Neural progenitor cell (in vitro differentiated cells): ENCODE data around the gene MCMBP. TPM values are rescaled to one million over a fixed set of nuclear protein-coding genes. Genes with fewer than 3 reads are reported as not detected.
"Not testable (repeated sequence)": the region's sequence is repeated elsewhere in the genome, so short reads cannot be mapped to it uniquely, and the experiment has no call there.

Source experiments
- DNase-seq: peaks from one replicate; pipeline ENCODE4 v3.0.0-alpha.2; 2016; ENCODE audit warnings: low spot score
- H2AFZ ChIP-seq: fragments of 200-600 bp; sonication (generic); replicated peaks from 2 replicates; pipeline ENCODE4 v1.6.1; 2016; ENCODE audit warnings: antibody characterized with exemption
- H3F3A ChIP-seq: fragments of 200-600 bp; sonication (generic); 2 replicates; pipeline ENCODE4 v1.6.1; 2016; ENCODE audit warnings: antibody characterized with exemption, low read depth
- H3K27ac ChIP-seq: fragments of 200-600 bp; sonication (generic); 2 replicates; pipeline ENCODE4 v1.5.1; 2016; ENCODE audit warnings: mild to moderate bottlenecking
- H3K27me3 ChIP-seq: fragments of 200-600 bp; sonication (generic); 2 replicates; pipeline ENCODE4 v1.6.1; 2016; ENCODE audit warnings: mild to moderate bottlenecking, moderate library complexity
- H3K36me3 ChIP-seq: fragments of 200-600 bp; sonication (generic); 2 replicates; pipeline ENCODE4 v1.5.1; 2016
- H3K4me1 ChIP-seq: fragments of 200-600 bp; sonication (generic); 2 replicates; pipeline ENCODE4 v1.6.1; 2016; ENCODE audit warnings: mixed run types
- H3K4me2 ChIP-seq: fragments of 200-600 bp; sonication (generic); 2 replicates; pipeline ENCODE4 v1.6.1; 2016
- H3K4me3 ChIP-seq: fragments of 200-600 bp; sonication (generic); 2 replicates; pipeline ENCODE4 v1.5.1; 2016
- H3K79me2 ChIP-seq: fragments of 200-600 bp; sonication (generic); 2 replicates; pipeline ENCODE4 v1.6.1; 2016; ENCODE audit warnings: low read depth
- H3K9ac ChIP-seq: fragments of 200-600 bp; sonication (generic); 2 replicates; pipeline ENCODE4 v1.6.1; 2016
- H3K9me3 ChIP-seq: fragments of 200-600 bp; sonication (generic); 2 replicates; pipeline ENCODE4 v1.5.1; 2016; ENCODE audit warnings: low read depth
- H4K20me1 ChIP-seq: fragments of 200-600 bp; sonication (generic); 2 replicates; pipeline ENCODE4 v1.6.1; 2016; ENCODE audit warnings: low read depth
- H3K27ac Mint-ChIP-seq: 3 replicates; pipeline ENCODE4 v1.8.0; 2021; ENCODE audit warnings: mixed read lengths
- H3K27me3 Mint-ChIP-seq: 2 replicates; pipeline ENCODE4 v1.8.0; 2022; ENCODE audit warnings: low read depth, mild to moderate bottlenecking, inconsistent platforms, moderate library complexity, mixed read lengths; ENCODE audit not compliant: insufficient read depth
- H3K36me3 Mint-ChIP-seq: 3 replicates; pipeline ENCODE4 v1.8.0; 2021; ENCODE audit warnings: mixed read lengths
- H3K4me1 Mint-ChIP-seq: 3 replicates; pipeline ENCODE4 v1.8.0; 2021; ENCODE audit warnings: mixed read lengths
- H3K4me3 Mint-ChIP-seq: 3 replicates; pipeline ENCODE4 v1.8.0; 2021; ENCODE audit warnings: mild to moderate bottlenecking, moderate library complexity, mixed read lengths
- H3K9me3 Mint-ChIP-seq: 3 replicates; pipeline ENCODE4 v1.8.0; 2020; ENCODE audit warnings: mixed read lengths
- EZH2 ChIP-seq: fragments of 200-600 bp; sonication (generic); IDR thresholded peaks from 2 replicates; pipeline ENCODE4 v1.6.1; 2017; ENCODE audit warnings: antibody characterized with exemption, mild to moderate bottlenecking, moderate library complexity
- EZH2phosphoT487 ChIP-seq: fragments of 200-600 bp; sonication (generic); IDR thresholded peaks from 2 replicates; pipeline ENCODE4 v1.6.1; 2017; ENCODE audit warnings: antibody characterized with exemption
- total RNA-seq: library from RNA; depleted of rRNA; stranded (reverse); fragments of >200 nt; gene quantifications from 2 replicates; pipeline ENCODE4 v1.2.3, GENCODE V29; 2015; ENCODE audit warnings: low replicate concordance
- TF ChIP-seq, protein P1 (sequence below): fragments of 200-600 bp; sonication (generic); IDR thresholded peaks from 2 replicates; pipeline ENCODE4 v1.5.1; 2017; ENCODE audit warnings: antibody characterized with exemption, mild to moderate bottlenecking

The MCMBP gene
- total RNA-seq, 1 donor from 2014 or later, result 86.3 TPM

DNA sequence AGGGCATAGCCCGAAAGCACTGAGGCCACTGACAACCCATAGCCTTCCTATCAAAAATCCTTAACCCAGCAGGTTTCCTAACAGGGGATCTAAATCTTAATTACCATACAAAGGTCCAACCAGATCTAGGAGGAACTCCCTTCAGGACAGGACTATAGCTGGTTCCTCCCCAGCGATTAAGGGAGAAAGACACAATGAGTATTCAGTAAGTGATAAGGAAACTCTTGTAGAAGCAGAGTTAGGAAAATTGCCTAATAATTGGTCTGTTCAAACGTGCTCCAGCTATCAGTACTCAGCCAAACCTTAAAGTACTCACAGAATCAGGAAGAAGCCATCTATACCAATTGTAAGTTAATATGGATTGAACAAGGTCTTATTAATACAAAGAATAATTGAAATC lies 16.6 kb upstream of the MCMBP start:
- H3K27me3 ChIP-seq, H3K9me3 ChIP-seq, H3K36me3 ChIP-seq, H3K9ac ChIP-seq, H3F3A ChIP-seq, H3K27me3 Mint-ChIP-seq, H3K9me3 Mint-ChIP-seq, H3K36me3 Mint-ChIP-seq, H3K27ac Mint-ChIP-seq, DNase-seq, H3K4me1 Mint-ChIP-seq, H2AFZ ChIP-seq, H3K4me3 ChIP-seq, H3K27ac ChIP-seq, H3K4me3 Mint-ChIP-seq: not testable (repeated sequence)
- Histone ChIP-seq H3K4me2 (peak overlapping the region; percentile 31), H3K79me2 (peaks cover 17% of the 10 kb centered on the region), H3K4me1 (peaks cover 25% of the 10 kb centered on the region), H4K20me1 (peaks cover 12% of the 10 kb centered on the region)

DNA sequence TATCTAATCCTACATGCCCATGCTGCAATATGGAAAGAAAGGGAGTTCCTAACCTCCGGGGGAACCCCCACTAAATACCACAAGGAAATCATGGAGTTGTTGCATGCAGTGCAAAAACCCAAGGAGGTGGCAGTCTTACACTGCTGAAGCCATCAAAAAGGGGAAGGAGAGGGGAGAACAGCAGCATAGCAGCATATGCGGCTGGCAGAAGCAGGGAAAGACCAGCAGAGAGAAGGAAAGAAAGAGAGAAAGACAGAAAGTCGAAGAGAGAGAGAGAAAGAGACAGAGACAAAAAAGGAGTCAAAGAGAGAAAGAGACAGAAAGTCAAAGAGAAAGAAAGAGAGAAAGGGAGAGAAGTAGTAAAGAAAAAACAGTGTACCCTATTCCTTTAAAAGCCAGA lies 16.1 kb upstream of the MCMBP start:
- DNase-seq, H3K4me2 ChIP-seq, H3K9me3 ChIP-seq, H3K27ac Mint-ChIP-seq, H3K9me3 Mint-ChIP-seq, H2AFZ ChIP-seq, H3K9ac ChIP-seq, H3K4me3 ChIP-seq, H3K36me3 Mint-ChIP-seq, H3K4me3 Mint-ChIP-seq, H3K27me3 Mint-ChIP-seq, H3K4me1 Mint-ChIP-seq, H3K27me3 ChIP-seq, H3K36me3 ChIP-seq, H4K20me1 ChIP-seq, H3K27ac ChIP-seq, H3F3A ChIP-seq: not testable (repeated sequence)
- H3K79me2 ChIP-seq, result peaks cover 12% of the 10 kb centered on the region
- H3K4me1 ChIP-seq, result peaks cover 20% of the 10 kb centered on the region

DNA sequence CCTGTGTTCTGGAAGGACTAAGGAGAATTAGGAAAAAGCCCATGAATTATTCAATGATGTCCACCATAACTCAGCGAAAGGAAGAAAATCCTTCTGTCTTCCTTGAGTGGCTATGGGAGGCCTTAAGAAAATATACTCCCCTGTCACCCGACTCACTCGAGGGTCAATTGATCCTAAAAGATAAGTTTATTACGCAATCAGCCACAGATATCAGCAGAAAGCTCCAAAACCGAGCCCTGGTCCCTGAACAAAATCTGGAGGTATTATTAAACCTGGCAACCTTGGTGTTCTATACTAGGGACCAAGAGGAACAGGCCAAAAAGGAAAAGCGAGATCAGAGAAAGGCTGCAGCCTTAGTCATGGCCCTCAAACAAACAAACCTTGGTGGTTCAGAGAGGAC lies 13.4 kb upstream of the MCMBP start:
- H3K27ac ChIP-seq, H3K36me3 ChIP-seq, H3F3A ChIP-seq, H3K27me3 Mint-ChIP-seq, H3K4me2 ChIP-seq, H3K9me3 Mint-ChIP-seq, H3K4me3 ChIP-seq, H3K27ac Mint-ChIP-seq, H3K27me3 ChIP-seq, H3K4me3 Mint-ChIP-seq, DNase-seq, H3K4me1 Mint-ChIP-seq, H4K20me1 ChIP-seq, H3K79me2 ChIP-seq, H3K9ac ChIP-seq, H2AFZ ChIP-seq, H3K9me3 ChIP-seq, H3K4me1 ChIP-seq, H3K36me3 Mint-ChIP-seq: not testable (repeated sequence)

DNA sequence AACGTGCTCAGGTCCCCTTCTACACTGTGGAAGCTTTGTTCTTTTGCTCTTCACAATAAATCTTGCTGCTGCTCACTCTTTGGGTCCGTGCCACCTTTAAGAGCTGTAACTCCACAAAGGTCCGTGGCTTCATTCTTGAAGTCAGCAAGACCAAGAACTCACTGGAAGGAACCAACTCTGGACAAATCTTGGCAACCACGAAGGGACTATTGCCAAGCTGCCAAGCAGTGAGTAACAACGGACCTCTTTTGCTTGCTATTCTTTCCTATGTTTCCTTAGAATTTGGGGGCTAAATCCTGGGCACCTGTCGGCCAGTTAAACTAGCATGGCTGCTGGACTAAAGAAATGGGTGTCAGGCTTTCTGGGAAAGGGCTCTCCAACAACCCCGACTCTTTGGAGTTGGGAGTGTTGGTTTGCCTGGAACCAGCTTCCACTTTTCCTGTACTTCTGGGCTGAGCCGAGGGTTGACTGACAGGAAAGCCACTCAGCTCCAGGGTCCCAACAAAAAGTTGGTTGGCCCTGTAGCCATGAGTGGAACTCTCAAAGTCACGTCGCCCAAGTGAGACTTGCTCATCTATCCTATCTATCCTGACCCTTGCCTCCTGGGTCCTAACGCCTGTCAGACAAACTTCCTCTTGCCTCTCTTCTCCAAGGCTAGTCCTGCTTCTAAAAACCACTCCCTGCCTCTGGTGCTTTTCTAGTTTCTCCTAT lies 11.4 kb upstream of the MCMBP start:
- H3K27me3 Mint-ChIP-seq, H3K27me3 ChIP-seq, H3K79me2 ChIP-seq, H3K27ac ChIP-seq, H3K4me2 ChIP-seq, H3F3A ChIP-seq, DNase-seq, H3K4me3 ChIP-seq, H3K27ac Mint-ChIP-seq, H3K9ac ChIP-seq, H3K36me3 ChIP-seq, H3K4me1 ChIP-seq, H3K4me3 Mint-ChIP-seq, H3K9me3 ChIP-seq, H2AFZ ChIP-seq, H3K9me3 Mint-ChIP-seq, H3K36me3 Mint-ChIP-seq, H4K20me1 ChIP-seq, H3K4me1 Mint-ChIP-seq: not testable (repeated sequence)

DNA sequence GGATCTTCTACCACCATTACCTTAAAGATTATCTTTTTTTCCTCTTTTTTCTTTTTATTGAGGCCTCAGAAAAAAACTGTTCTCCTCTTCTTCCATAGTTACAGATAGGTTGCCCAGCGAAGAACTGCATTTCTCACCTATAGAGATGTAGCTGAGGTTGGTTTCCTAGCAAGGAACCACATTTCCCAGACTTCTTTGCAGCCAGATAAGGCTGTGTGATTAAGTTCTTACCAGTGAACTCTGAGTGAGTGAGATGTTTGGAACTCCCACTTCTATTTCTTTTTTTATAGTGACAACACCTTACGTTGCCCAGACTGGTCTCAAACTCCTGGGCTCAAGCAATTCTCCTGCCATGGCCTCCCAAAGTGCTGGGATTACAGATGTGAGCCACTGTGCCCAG lies 5.9 kb upstream of the MCMBP start:
- H3K27me3 Mint-ChIP-seq, result peaks cover 4% of the 10 kb centered on the region
- H3K9ac ChIP-seq, result no peak overlapping the region
- H3K4me2 ChIP-seq, result no peak overlapping the region
- H3F3A ChIP-seq, result peaks cover 7% of the 10 kb centered on the region
- H4K20me1 ChIP-seq, result no peaks in the 10 kb centered on the region
- no peak overlapping the region for H2AFZ ChIP-seq
- no peaks in the 10 kb centered on the region for H3K36me3 Mint-ChIP-seq
- H3K27ac Mint-ChIP-seq, result no peak overlapping the region
- H3K27ac ChIP-seq, result no peak overlapping the region
- no peaks in the 10 kb centered on the region for H3K9me3 Mint-ChIP-seq
- no peaks in the 10 kb centered on the region for H3K79me2 ChIP-seq
- no peak for DNase-seq
- peaks cover 5% of the 10 kb centered on the region for H3K4me1 Mint-ChIP-seq
- no peaks in the 10 kb centered on the region for H3K4me1 ChIP-seq
- no peak for TF ChIP-seq EZH2
- TF ChIP-seq, protein P1, sequence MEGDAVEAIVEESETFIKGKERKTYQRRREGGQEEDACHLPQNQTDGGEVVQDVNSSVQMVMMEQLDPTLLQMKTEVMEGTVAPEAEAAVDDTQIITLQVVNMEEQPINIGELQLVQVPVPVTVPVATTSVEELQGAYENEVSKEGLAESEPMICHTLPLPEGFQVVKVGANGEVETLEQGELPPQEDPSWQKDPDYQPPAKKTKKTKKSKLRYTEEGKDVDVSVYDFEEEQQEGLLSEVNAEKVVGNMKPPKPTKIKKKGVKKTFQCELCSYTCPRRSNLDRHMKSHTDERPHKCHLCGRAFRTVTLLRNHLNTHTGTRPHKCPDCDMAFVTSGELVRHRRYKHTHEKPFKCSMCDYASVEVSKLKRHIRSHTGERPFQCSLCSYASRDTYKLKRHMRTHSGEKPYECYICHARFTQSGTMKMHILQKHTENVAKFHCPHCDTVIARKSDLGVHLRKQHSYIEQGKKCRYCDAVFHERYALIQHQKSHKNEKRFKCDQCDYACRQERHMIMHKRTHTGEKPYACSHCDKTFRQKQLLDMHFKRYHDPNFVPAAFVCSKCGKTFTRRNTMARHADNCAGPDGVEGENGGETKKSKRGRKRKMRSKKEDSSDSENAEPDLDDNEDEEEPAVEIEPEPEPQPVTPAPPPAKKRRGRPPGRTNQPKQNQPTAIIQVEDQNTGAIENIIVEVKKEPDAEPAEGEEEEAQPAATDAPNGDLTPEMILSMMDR, result no peak
- no peak for TF ChIP-seq EZH2phosphoT487
- H3K4me3 ChIP-seq, result no peak overlapping the region
- H3K9me3 ChIP-seq, result no peaks in the 10 kb centered on the region
- H3K27me3 ChIP-seq, result no peaks in the 10 kb centered on the region
- no peaks in the 10 kb centered on the region for H3K36me3 ChIP-seq
- H3K4me3 Mint-ChIP-seq, result no peak overlapping the region
